GM18498 (cell line): ENCODE measurements around the gene PEX11A.
"Not testable (repeated sequence)": the region's sequence is repeated elsewhere in the genome, so short reads cannot be mapped to it uniquely, and the experiment has no call there.

Experiments used
- ATAC-seq: cut with Tn5 transposase; IDR thresholded peaks from one replicate; pipeline ENCODE4 v1.9.1; 2021; ENCODE audit warnings: mild to moderate bottlenecking, moderate library complexity; ENCODE audit not compliant: unreplicated experiment

Gene PEX11A, protein sequence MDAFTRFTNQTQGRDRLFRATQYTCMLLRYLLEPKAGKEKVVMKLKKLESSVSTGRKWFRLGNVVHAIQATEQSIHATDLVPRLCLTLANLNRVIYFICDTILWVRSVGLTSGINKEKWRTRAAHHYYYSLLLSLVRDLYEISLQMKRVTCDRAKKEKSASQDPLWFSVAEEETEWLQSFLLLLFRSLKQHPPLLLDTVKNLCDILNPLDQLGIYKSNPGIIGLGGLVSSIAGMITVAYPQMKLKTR

DNA sequence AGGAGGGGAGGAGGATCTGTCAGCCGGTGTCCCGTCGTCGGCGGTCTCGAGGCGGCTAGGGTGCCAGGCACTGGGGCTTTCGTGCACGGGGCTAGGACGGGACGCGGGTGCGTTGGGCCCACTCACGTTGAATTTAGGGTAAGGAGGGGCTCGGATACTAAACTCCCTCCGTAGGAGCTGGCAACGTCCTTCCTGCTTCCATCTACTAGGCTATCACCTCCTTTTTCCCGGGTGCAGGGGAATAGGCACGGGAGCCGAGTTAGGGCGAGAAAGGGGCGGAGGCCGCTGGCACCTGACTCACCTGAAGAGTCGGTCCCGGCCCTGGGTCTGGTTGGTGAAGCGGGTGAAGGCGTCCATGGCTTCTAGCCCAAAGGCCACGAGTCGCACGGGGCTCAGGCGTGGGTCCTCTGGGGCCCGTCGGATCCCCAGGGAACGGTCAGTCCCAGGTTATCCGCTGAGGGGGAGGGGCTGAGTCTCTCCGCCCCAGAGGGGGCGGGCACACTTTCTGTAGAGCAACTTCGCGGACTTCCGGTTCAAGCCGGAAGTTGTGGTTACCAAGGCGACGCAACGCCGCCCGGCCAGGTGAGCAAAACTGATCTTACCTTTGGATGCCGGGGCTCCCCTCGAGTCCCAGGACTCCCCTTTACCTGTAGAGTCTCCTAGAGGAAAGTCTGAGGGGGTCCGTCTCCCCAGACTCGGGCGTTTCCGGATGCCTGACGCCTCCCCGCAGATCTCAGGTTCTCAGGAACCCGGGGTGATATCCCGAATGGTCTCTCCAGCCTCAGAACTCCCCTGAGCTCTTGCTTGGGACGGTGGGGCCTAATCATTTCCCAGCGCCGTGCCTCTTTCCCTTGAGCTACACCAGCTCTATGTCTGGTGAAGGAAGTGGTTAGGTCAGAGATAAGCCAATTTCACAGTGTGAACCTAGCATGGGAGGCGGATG lies at the start of gene PEX11A, which contains the start of gene WDR93:
Gene PEX11A (minus strand): TSS at position 479 of the 943 bp plus-strand sequence. CDS start 122 bp downstream, at position 357.
Gene WDR93 (plus strand): TSS at position 536 of the 943 bp plus-strand sequence. CDS start 10,936 bp downstream, outside the sequence.
- peak; percentile 96 for ATAC-seq

DNA sequence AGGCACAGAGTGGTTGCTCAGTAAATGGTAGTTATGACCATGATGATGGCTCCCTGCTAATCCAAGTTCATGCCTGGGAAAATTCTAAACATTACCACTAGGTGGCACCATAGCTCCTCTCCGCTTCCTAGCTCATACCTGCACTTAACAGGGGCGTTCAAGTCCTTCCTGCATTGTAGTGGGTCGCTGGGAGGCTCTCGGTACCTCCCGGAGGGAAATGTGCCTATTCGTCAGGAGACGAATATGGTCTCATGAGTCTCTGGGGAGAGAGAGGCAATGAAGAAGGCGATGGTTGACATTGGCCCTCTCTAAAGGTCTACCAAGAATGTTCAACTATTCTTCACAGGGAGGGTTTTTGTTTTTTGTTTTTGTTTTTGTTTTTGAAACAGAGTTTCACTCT lies 49.6 kb upstream of the PEX11A start:
- peak; percentile 77 for ATAC-seq

DNA sequence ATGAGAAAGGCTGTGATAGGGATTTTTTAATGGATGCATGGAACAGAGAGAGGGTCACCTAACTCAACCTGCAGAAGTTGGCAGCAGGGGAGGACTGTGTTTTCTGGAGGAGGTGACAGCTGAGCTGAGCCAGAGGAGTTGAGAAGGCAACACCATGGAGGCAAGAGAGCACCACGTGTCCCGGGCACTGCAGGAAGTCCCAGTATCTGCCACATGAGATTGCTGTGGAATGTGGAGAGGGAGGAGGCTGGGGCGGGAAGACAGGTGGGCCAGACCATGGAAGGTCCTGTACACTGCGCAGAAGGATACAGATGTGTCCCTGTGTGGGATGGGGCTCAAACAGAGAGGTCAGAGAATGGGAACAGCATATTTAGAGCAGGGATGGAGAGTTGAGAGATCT lies 45.2 kb upstream of the PEX11A start:
- ATAC-seq, result no peak

DNA sequence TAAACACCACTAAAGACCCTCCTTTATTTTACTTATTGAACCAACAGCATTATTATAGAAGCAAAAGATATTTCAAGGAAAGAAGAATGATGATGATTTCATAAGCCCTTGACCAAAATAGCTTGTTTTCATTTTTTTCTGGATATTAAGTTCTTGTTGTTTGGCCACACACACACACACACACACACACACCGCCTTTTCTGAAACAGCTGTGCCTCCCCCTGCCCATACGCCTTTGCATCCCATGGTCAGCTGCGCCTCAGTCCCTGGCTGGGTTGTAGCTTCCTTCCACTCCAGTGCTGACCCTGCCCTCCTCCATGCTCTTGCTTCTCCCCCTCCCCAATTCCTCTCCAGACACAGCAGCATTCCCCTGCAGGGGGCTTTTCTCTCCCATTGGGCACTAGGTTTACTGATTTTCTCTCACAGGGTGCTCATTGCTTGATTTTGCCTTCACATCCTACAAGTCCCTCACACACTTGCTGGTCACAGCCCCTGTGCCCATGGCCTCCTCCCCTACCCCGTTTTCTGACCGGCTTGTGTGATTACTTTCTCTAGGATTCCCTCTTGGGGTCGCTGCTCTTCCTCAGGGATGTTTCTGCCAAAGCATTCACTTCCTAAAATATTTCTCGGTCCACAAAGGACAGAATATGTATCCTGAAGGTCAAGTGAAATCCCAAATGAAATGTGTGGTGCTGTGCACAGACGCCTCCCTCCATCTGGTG lies 42.1 kb upstream of the PEX11A start:
- no peak for ATAC-seq

DNA sequence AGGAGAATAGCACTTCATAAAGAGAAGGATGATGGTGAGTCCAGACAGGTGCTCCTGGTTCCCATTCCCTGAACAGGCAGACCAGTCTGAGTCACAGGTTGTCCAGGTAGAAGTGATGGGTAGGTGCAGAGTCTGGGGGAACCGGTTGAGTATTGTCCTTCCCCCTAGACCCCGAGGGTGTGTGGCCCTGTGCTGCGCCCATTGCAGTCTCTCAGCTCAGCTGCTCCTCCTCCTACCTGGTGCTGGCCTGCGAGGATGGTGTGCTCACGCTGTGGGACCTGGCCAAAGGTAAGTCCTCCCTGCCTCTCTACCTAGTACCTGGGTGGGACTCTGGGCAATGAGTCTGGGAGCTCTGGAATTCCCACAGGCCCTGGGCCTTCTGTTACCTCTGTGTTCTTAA lies 40.7 kb upstream of the PEX11A start:
- ATAC-seq, result no peak

DNA sequence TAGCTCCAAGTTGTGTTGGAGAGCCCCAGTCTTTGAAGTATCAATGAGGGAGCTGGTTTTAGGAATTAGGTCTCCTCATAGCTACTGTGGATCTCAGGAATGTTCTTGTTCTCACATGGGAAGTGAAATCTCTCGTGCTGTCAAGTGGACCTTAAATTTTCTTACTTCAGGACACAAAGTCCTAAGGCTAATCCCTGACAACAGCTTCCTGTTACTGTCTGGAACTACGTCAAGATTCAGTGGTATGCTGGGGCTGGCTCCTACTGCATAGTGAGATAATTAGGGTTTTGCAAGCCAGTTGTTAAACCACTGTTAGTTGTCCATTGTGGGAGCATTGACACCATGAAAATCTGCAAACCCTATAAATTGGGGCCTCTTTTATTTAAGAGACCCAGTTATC lies 37.7 kb upstream of the PEX11A start:
- no peak for ATAC-seq

DNA sequence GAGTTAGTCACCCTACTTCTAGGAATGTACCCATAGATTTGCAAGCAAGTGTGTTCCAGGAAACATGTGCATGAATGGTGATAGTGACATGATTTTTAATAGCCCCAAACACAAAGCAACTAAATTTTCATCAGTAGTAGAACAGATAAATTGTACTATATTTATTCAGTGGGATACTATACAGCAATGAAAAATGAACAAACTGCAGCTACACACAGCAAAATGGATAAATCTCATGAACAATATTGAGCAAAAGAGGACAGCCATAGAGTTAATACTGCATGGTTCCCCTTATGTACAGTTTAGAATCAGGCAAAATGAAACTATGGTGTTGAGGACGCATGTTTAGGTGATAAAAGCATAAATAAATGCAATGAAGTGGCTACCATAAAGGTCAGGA lies 34.5 kb upstream of the PEX11A start:
- ATAC-seq, result no peak

DNA sequence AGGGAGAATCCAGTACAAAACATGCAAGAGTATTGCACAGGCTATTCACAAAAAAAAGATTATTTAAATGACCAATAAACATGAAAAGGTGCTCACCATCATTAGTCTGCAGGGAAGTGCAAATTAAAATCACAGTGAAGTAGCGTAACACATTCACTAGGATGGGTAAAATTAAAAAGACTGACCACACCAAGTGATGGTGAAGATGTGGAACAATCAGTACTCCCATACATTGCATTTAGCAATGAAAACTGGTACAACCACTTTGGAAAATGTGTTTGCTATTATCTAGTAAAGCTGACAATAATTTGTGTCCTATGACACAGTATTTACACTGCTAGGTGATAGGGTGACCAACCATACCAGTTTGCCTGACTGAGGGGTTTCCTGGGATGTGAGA lies 34.1 kb upstream of the PEX11A start:
- ATAC-seq, result no peak

DNA sequence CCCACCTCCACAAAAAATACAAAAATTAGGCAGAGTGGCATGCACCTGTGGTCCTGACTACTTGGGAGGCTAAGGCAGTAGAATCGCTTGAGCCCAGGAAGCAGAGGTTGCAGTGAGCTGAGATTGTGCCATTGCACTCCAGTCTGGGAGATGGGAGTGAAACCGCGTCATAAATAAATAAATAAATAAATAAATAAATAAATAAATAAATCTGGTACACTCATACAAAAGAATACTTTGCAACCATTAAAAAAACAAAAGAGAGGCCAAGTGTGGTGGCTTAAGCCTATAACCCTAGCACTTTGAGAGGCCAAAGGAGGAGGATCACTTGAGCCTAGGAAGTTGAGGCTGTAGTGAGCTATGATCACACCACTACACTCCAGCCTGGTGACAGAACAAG lies 32.5 kb upstream of the PEX11A start:
- no peak for ATAC-seq

DNA sequence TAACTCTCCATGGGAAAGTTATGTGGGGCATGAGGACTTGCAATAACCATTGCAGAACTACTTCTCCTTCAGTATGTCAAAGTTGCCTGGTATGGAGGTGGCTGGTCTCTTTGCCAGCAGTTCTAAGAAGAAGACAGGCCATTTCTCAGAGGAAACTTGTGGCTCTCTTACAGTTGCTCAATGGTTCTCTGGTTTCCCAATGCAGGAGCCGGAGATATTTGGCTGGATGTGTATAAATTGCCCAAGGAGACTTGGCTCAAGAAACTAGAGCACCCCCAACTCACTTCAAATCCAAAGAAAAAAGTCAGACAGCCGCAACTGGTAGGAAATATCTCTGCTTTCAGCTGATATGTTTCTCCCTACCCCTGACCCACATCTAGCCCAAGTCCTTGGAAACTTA lies 24.2 kb upstream of the PEX11A start:
- ATAC-seq, result no peak

DNA sequence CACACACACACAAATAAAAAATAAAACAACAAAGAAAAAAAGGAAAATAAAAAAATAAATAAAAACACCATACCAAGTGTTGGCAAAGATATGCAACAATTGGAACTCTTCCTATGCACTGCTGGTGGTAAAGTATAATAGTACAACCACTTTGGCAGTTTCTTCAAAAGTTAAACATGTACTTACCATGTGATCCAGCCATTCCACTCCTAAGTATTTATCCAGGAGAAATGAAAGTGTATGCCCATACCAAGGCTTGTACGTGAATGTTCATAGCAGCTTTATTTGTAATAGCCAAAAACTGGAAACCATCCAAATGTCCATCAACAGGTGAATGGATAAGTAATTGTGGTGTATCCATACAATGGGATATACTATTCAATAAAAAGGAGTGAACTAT lies 17.0 kb upstream of the PEX11A start:
- no peak for ATAC-seq

DNA sequence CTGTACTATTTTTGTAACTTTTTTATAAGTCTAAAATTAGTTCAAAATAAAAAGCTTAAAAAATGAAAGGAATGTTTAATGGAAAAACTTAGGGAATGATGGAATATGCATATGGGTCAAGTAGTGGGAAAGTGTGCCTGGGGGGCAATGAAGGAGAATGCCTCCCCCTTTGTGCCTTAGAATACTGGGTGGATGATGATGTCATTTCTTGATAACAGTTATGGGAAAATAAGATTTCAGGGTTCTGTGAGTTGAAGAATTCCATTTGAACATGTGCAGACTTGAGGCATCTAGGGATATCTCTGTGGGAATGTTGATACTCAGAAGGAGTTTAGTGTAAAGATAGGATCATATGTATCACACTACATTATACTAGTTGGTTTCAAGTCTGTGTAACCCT lies 13.9 kb upstream of the PEX11A start:
- no peak for ATAC-seq

DNA sequence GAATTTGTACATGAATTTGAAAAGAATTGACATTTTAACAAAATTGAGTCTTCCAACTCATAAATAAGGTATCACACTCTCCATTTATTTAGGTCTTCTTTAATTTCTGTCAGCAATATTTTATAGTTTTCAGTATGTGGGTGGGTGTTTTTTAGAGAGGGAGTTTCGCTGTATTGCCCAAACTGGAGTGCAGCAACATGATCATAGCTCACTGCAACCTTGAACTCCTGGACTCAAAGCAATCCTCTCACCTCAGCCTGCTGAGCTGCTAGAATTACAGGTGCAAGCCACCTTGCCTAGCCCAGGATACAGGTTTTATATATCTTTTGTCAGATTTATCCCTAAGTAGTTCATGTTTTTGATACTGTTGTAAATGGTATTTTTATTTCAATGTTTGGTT lies 4.6 kb upstream of the PEX11A start:
- no peak for ATAC-seq

DNA sequence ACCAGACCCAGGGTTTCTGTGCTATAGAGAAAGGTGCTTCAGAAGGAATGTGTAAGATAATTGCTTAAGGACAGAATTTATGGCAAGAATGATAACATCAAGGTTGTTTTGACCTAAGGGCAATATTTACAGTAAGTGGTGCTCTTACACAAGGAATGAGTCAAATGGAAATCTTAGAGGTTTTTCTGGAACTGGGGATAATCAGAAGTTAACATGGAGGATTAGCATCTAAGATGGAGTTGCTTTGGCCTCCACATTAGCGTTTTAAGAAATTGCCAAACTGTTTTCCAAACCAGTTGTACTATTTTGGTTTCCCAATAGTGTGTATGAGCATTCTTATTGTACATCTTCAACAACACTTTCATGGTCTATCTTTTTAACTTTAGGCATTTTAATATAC lies 3.1 kb upstream of the PEX11A start:
- no peak for ATAC-seq

DNA sequence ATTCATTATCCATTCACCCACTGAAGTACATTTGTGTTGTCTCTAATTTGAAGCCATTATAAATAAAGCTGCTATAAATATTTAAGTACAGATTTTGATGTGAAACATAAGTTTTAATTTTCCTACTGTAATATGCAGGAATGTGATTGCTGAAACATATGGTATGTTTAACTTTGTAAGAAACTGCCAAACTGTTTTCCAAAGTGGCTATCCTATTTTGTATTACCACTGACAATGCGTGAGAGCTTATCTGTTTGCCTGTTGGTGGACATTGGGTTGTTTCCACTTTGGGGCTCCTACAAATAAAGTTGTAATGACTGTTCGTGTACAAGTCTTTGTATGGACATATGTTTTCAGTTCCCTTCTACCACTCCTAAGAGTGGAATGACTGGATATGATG lies 2.5 kb upstream of the PEX11A start:
- no peak for ATAC-seq

DNA sequence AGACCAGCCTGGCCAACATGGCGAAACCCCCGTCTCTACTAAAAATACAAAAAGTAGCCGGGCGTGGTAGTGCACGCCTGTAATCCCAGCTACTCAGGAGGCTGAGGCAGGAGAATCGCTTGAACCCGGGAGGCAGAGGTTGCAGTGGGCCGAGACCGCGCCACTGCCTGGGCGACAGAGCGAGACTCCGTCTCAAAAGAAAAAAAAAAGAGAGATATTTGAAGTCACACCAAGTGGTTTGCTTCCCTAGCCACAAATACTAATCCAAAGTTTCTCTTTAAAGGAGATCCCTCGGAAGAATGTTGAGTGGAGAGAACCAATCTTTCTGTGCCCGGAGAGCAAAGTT lies 651 bp downstream of the PEX11A start:
- ATAC-seq, result not testable (repeated sequence)

DNA sequence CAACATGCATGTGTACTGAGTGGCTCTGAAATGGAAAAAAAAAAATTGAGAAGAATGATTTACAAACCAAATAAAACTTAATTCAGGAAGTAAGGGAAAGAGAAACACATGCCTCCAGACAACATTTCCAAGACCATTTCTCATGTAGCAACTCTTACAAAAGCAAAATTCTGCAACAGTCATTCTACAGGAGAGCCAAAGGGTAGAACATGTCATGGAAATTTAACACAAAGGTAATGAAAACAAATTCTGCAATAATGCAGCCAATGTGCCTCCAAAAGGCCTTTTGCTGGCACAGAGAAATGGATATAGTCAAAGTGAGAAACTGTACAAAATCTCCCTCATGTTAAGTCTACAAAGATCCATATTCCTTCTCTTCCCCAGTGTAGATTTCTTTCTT lies 4.0 kb downstream of the PEX11A start:
- no peak for ATAC-seq

DNA sequence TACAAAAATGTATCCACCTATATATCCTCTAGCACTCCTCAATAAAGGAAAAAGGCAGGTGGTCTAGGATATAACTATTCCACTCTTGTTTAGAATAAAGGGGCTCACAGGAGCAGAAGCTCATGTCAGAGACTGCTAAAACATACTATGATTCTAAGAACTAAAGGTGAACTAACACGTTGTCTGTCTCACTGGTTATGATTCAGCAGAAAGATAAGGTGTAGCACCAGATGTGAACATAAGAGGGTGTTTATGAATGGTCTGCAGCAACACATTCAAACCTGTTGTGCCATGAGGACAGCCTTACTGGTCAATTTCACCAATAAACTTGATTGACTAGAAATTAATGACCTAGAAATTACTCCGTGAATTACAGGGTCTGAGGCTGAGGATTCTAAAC lies 4.6 kb downstream of the PEX11A start:
- no peak for ATAC-seq

DNA sequence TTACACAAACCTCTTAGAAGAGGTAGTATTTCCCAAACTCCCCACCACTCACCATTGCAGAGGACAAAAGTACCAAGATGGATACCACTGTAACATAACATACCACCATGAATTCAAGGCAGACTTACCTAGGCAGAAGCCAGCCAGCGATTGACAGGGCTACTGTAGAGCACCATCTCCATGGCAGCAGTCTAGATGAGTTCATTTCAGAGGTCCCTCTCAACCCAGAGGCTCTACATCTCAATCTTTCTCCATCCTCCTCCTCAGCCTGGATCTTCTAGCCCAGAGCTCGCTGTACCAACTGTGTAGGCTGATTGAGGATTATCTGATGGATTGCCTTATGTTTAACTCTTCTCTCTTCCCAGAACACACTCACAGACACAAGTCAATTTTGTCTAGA lies 9.4 kb downstream of the PEX11A start:
- no peak for ATAC-seq

DNA sequence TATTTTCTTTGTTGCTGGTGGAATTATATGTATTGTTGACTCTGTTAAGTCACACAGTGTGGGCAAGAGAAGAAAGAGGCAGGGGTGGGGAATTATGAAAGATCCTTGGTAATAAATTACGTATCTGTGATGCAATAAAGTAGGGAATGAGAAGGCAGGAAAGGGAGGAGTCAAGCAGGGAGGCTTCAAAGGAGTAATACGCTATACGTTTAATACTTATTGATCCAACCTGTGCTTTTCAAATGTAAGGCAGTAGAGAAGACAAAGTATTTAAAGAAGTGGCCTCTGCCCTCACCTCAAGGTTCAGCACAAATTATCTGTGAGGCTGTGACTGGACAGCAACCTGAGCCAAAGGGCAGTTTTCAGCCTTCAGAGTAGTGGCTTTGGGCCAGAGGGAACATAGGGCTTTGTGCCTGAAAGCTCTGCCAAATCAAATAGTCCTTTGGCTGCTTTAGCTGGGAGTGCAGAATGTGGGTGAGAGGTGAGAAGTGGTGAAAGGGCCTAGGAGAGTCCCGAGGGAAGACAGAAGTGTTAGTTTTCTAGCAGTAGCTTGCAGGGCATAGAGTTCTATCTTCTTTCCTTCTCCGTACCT lies 10.2 kb downstream of the PEX11A start:
- ATAC-seq, result no peak

DNA sequence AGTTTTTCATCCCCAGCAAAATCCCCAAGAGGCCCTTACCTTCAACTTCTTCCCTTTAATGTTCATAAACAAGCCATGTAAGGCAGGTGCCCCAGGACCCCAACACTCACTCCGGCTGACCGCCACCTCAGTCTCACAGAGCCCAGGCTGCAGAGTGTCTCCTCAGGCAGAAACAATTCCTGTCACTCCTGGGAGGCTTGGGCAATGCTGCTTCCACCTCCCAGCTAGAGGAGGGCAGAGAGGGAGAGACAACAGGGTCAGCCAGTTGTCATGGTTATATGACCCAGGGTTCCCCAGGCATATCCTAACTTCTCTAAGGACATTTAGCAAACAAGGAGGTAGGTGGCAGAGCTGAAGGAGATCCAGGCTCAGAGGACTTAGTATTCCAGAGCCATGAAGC lies 11.3 kb downstream of the PEX11A start, which contains the start of gene PLIN1:
Gene PLIN1 (minus strand): TSS at position 156 of the 400 bp plus-strand sequence. CDS start 1,878 bp downstream, outside the sequence.
- ATAC-seq, result no peak
